Activated CD4-positive, alpha-beta memory T cell treated with anti-CD3 and anti-CD28 coated beads for 36 hours (primary cell): Measurements from ENCODE around the gene NDUFAF7. TPM values are rescaled to one million over a fixed set of nuclear protein-coding genes. Genes with fewer than 3 reads are reported as not detected.
"Not testable (repeated sequence)": the region's sequence is repeated elsewhere in the genome, so short reads cannot be mapped to it uniquely, and the experiment has no call there.

Source experiments
- CTCF ChIA-PET: fragments of 350-600 bp; sonication (Branson Sonifier 250); formaldehyde crosslinking; loops from one replicate; lab custom pipeline; 2021; ENCODE audit warnings: antibody characterized with exemption, inconsistent platforms; lab: Charles Lee
- POLR2A ChIA-PET: fragments of 350-600 bp; sonication (Branson Sonifier 250); formaldehyde crosslinking; loops from one replicate; lab custom pipeline; 2021; ENCODE audit warnings: antibody characterized with exemption; lab: Charles Lee
- DNase-seq: peaks from one replicate; pipeline ENCODE4 v3.0.0-alpha.2; 2020
- H3K27ac Mint-ChIP-seq: one replicate; pipeline ENCODE4 v1.8.0; 2021; ENCODE audit warnings: mixed read lengths
- H3K27me3 Mint-ChIP-seq: one replicate; pipeline ENCODE4 v1.8.0; 2021; ENCODE audit warnings: mixed read lengths
- H3K36me3 Mint-ChIP-seq: one replicate; pipeline ENCODE4 v1.8.0; 2021; ENCODE audit warnings: mixed read lengths
- H3K4me1 Mint-ChIP-seq: one replicate; pipeline ENCODE4 v1.8.0; 2021; ENCODE audit warnings: low read depth, mixed read lengths
- H3K4me3 Mint-ChIP-seq: one replicate; pipeline ENCODE4 v1.8.0; 2021; ENCODE audit warnings: mild to moderate bottlenecking, mixed read lengths
- H3K9me3 Mint-ChIP-seq: one replicate; pipeline ENCODE4 v1.8.0; 2021; ENCODE audit warnings: mixed read lengths
- intact Hi-C: fragments of 100-400 bp; cut with micrococcal nuclease; formaldehyde crosslinking; loops from one replicate; pipeline ENCODE4 v1.15.1; 2023
- total RNA-seq, 2 experiments: library from RNA; stranded (reverse); gene quantifications; one replicate each; pipeline ENCODE4 v1.2.3, GENCODE V29; 2021

NDUFAF7 gene
- total RNA-seq, 2 experiments from 2014 or later: 22.8 to 23.0 TPM

DNA sequence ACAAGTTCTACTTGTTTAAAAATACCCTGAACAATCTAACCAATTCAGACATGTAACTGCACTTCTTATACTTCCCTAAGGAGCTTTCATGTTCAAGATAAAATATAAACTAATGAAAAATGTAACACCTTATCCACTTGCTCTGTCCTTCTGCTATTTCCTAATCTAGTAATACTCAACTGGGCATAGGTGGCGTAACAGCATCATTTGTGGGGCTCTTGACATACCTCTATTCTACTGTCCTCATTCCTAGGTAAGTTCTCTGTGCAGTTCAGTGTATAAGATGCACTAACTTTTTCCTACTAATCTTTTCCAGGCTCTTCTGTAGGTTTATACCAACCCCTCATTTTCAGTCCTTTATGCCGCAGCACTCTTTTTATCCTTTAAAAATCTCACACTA is 56.5 kb downstream of the NDUFAF7 start:
- Mint-ChIP-seq H3K36me3 (peaks cover 14% of the 10 kb centered on the region), H3K9me3 (no peaks in the 10 kb centered on the region), H3K27ac (no peak overlapping the region), H3K4me1 (no peaks in the 10 kb centered on the region), H3K4me3 (no peak overlapping the region), H3K27me3 (no peaks in the 10 kb centered on the region)
- ChIA-PET POLR2A (no interaction called here), CTCF (interaction anchor here (0.6 kb wide), 1 partner anchor 20 kb away, joined by 3 read pairs; no protein-coding TSS in a partner anchor)
- intact Hi-C loops: no loop called here
- peak; percentile 25 for DNase-seq

DNA sequence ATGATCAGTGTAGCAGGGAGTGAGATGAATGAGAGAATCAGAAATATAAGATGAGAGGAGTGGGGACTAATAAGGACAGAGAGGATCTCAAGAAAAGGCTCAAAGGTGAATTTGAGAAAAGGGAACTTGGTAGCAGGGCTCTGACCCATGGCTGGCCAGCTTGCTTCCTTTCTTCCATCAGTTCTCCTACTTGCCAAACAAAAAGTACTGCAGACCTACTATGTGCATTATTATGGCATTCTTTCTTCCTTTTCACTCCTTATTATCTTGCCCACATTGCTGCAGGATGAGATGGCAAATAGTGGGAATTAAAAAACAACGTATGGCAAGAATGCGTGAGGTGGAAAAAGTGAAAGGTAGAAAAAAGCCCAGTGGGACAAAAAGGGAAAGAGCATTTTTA is 60.2 kb downstream of the NDUFAF7 start:
- intact Hi-C loops: no loop called here
- DNase-seq: no peak
- ChIA-PET CTCF (no interaction called here), POLR2A (no interaction called here)
- H3K4me3 Mint-ChIP-seq: no peak overlapping the region
- no peaks in the 10 kb centered on the region for H3K27me3 Mint-ChIP-seq
- no peaks in the 10 kb centered on the region for H3K9me3 Mint-ChIP-seq
- H3K27ac Mint-ChIP-seq: no peak overlapping the region
- H3K4me1 Mint-ChIP-seq: peaks cover 2% of the 10 kb centered on the region
- H3K36me3 Mint-ChIP-seq: peaks cover 14% of the 10 kb centered on the region

DNA sequence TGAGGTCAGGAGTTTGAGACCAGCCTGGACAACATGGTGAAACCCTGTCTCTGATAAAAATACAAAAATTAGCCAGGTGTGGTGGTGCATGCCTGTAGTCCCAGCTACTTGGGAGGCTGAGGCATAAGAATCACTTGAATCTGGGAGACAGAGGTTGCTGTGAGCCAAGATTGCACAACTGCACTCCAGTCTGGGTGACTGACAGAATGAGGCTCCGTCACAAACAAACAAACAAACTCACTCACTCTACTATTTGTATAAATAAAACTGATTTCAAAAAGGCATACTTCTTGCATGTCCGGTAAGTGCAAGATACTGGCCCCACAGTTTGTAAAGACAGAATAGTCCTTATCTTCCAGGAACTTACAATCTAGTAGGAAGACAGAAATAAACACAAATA is 63.4 kb downstream of the NDUFAF7 start:
- intact Hi-C loops, H3K27ac Mint-ChIP-seq, POLR2A ChIA-PET: not testable (repeated sequence)

DNA sequence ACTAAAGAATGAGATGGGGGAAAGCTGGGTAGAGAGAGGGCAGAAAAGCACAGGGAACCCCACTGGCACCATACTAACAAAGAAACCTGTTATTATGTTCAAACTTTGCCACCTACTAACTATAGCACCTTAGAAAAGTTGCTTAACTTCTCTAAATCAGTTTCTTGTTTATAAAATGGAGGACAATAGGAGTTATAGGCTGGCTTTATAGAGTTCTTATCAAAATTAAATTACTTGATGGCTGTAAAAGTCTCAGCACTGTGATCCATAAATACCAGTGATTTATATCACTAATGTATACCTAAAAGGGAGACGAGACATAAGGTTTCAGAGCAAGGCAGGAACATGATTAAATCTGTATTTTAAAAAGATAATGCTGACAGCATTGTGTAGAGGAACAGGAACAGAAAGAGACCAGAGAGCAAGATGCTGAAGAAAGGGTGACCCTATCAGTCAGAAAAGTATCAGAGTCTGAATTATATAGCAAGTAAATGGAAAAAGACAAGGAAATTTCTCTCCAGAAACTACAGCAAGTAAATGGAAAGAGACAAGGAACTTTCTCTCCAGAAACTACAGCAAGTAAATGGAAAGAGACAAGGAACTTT is 64.1 kb downstream of the NDUFAF7 start:
- peaks cover 14% of the 10 kb centered on the region for H3K4me1 Mint-ChIP-seq
- ChIA-PET POLR2A (no interaction called here), CTCF (no interaction called here)
- no peak overlapping the region for H3K4me3 Mint-ChIP-seq
- DNase-seq: no peak
- no peak overlapping the region for H3K27ac Mint-ChIP-seq
- peaks cover 8% of the 10 kb centered on the region for H3K36me3 Mint-ChIP-seq
- intact Hi-C loops: no loop called here
- no peaks in the 10 kb centered on the region for H3K9me3 Mint-ChIP-seq
- no peaks in the 10 kb centered on the region for H3K27me3 Mint-ChIP-seq

More for the DNA sequence above, 63.4 kb downstream of the NDUFAF7 start:
- H3K4me1 Mint-ChIP-seq, H3K36me3 Mint-ChIP-seq, H3K9me3 Mint-ChIP-seq, DNase-seq, H3K27me3 Mint-ChIP-seq, CTCF ChIA-PET, H3K4me3 Mint-ChIP-seq: not testable (repeated sequence)

DNA sequence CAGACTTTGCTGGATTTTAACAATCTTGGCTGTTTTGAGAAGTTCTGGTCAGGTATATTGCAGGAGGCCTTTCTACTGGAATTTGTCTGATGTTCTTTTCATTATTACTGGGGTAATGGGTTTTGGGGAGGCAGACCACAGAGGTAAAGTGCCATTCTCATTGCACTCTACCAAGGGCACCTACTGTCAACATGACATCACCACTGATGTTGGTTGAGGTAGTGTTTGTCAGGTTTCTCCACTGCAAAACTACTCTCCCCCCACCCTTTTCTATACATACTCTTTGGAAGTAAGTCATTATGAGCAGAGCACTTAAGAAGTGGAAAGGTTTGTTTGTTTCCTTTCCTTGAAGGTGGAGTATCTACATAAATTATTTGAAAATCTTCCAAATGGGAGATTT is 66.2 kb downstream of the NDUFAF7 start:
- Mint-ChIP-seq H3K4me3 (no peak overlapping the region), H3K9me3 (no peaks in the 10 kb centered on the region), H3K4me1 (peaks cover 17% of the 10 kb centered on the region), H3K27ac (no peak overlapping the region), H3K36me3 (peaks cover 3% of the 10 kb centered on the region), H3K27me3 (no peaks in the 10 kb centered on the region)
- no peak for DNase-seq
- POLR2A ChIA-PET: no interaction called here
- intact Hi-C loops: no loop called here
- CTCF ChIA-PET: no interaction called here

Other genes with a start within 250 kb of the NDUFAF7 start
- gene HEATR5B, start 147.3 kb upstream of the NDUFAF7 start, total RNA-seq: 10 to 100 TPM; 18.1 to 20.3 TPM
- 10 to 100 TPM; 12.6 to 13.0 TPM for gene GPATCH11, start 147.1 kb upstream of the NDUFAF7 start, total RNA-seq
- 10 to 100 TPM; 48.1 to 52.6 TPM for gene EIF2AK2, start 74.7 kb upstream of the NDUFAF7 start, total RNA-seq
- not detected for gene SULT6B1, start 43.0 kb upstream of the NDUFAF7 start, total RNA-seq
- gene CEBPZOS, start 35.2 kb upstream of the NDUFAF7 start, total RNA-seq: 10 to 100 TPM; 29.3 to 33.2 TPM
- 10 to 100 TPM; 62.3 to 74.6 TPM for gene CEBPZ, start 62 bp upstream of the NDUFAF7 start, total RNA-seq
- gene PRKD3, start 93.2 kb downstream of the NDUFAF7 start, total RNA-seq: 10 to 100 TPM; 22.5 to 24.7 TPM
- under 1 TPM; 0.43 to 0.68 TPM for gene QPCT, start 113.0 kb downstream of the NDUFAF7 start, total RNA-seq